Epithelial cell of esophagus (primary cell): Measurements from ENCODE around the gene PELI1.

ENCODE experiments used
- DNase-seq: peaks from one replicate; pipeline ENCODE4 v3.0.0; 2010; ENCODE audit warnings: low read depth
- H3K4me3 ChIP-seq: 2 replicates; pipeline ENCODE4 v1.5.1; 2011; ENCODE audit warnings: mild to moderate bottlenecking, low read length, control low read depth
- CTCF ChIP-seq: IDR thresholded peaks from 2 replicates; pipeline ENCODE4 v1.5.1; 2011; ENCODE audit warnings: low read depth, mild to moderate bottlenecking, low read length, control low read depth, inconsistent platforms; ENCODE audit not compliant: insufficient read depth; ENCODE audit errors: missing control alignments

The PELI1 gene

GRCh38 chr2:64114912-64115277, 29.3 kb downstream of the PELI1 start:
- no peak overlapping the region for H3K4me3 ChIP-seq
- TF ChIP-seq CTCF: no peak
- DNase-seq: no peak

- no peak overlapping the region for H3K4me3 ChIP-seq
- DNase-seq: peak; percentile 79
- TF ChIP-seq CTCF: no peak
Measured at GRCh38 chr2:64114063-64114911, 29.9 kb downstream of the PELI1 start.

- H3K4me3 ChIP-seq: no peak overlapping the region
- no peak for TF ChIP-seq CTCF
- no peak for DNase-seq
Measured at GRCh38 chr2:64112016-64112415, 32.2 kb downstream of the PELI1 start.

GRCh38 chr2:64111426-64111825, 32.8 kb downstream of the PELI1 start:
- H3K4me3 ChIP-seq: no peak overlapping the region
- no peak for TF ChIP-seq CTCF
- no peak for DNase-seq

- H3K4me3 ChIP-seq: no peak overlapping the region
- no peak for DNase-seq
- no peak for TF ChIP-seq CTCF
Measured at GRCh38 chr2:64108666-64109241, 35.5 kb downstream of the PELI1 start.

GRCh38 chr2:64106481-64106880, 37.7 kb downstream of the PELI1 start:
- TF ChIP-seq CTCF: no peak
- H3K4me3 ChIP-seq: no peak overlapping the region
- no peak for DNase-seq
